Measurements from ENCODE around the gene CAMKK2.
A peak's percentile ranks its signal among the peaks of the same experiment; 100 is the strongest.
"Not testable (repeated sequence)": the region's sequence is repeated elsewhere in the genome, so short reads cannot be mapped to it uniquely, and the experiment has no call there.

Gene CAMKK2

DNA sequence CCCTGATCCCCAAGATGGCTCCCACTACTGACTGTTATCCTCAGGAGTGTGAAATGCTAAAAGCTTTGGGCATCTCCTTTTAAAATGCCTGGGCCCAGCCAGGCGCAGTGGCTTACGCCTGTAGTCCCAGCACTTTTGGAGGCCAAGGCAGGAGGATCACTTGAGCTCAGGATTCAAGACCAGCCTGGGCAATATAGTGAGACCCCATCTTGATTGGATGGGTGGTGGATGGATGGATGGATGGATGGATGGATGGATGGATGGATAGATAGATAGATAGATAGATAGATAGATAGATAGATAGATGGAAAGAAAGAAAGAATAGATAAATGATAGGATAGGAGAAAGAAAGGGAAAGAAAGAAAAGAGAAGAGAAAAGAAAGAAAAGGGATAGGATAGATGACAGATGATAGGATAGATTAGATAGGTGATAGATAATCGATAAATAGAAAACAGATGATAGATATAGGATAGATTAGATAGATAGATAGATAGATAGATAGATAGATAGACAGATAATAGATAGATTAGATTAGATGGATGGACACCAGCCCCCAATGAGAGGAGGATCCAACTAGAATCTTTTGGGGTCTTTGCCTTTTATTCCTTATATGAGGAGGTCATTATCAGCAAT is 77.0 kb downstream of the CAMKK2 start:
- no peak for DNase-seq

DNA sequence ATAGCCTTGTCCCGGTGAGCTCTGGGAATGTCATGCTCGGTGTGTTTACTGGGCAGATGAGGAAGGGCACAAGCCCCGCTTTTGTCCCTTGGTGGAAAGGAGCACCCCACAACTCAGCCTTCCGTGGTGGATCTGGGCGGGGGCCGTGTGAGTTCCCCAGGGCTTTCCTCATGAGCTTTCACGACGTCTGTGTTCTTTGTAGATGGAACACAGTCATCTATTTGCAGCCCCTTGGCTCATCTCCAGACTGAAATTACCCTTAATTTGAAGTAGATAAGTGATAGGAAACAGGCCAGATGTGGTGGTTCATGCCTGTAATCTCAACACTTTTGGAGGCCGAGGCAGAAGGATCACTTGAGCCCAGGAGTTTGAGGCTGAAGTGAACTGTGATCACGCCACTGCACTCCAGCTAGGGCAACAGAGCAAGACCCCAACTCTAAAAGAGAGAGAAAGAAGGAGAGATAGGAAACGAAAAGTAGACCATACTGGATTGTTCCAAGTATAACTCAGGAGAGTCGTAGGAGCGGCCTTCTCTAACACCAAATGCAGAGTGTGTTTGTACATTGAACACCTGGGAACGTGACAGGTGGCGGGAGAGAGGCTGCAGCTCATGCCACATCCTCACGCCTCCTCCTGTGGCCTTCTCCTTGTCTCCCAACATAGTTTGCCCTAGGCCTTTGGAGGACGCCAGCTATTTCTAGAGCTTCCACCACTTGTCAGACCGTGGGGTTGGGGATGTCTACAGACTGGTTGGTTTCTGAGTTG is 77.7 kb downstream of the CAMKK2 start:
- DNase-seq: no peak

DNA sequence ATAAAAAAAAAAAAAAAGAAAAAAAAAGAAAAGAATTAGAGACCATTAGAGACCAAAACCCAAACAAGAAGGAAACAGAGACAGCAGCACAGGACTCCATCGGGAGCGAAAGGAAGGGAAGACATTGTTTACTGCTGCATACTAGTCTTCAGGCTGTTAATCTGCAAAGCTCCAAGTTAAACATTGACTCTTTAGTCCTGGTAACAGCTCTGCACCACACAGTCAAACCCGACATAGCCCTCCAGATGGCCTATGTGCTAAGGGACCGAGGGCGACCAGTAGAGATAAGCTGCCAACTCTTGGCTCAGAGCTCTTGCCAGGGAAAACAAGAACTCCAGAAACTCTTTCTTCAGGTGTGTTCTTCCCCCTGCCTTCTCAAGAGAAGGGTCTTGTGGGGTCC is 78.7 kb downstream of the CAMKK2 start:
- no peak for DNase-seq

DNA sequence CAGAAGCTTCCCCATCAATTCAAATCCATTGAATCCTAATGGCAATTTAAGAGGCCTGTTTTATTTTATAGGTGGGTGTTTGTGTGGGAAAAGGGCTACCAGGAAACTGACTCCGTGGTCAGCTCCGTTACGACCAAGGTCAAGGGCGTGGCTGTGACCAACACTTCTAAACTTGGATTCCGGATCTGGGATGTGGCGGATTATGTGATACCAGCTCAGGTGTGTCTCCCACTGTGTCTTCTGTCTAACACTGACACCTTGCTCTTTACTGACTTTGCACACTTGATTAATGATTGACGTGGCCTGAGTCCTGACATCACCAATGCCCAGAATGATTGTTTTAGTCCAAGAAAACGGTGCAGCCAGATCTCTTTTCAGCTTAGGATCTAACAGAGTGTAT is 79.4 kb downstream of the CAMKK2 start:
- no peak for DNase-seq

DNA sequence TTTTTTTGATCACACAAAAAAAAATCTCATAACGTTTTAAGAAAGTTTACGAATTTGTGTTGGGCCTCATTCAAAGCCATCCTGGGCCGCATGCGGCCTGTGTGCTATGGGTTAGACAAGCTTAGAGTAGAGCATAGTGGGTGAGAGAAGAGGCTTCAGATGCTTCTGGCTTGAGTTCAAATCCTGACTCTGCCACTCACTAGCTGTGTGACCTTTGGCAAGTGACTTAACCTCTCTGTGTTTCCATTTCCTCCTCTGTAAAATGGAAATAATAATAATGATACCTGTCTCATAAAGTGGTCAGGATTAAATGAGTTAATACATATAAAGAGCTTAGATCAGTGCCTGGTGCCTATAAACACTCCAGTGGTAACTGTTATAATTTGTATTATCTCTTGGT is 80.4 kb downstream of the CAMKK2 start:
- DNase-seq: no peak

DNA sequence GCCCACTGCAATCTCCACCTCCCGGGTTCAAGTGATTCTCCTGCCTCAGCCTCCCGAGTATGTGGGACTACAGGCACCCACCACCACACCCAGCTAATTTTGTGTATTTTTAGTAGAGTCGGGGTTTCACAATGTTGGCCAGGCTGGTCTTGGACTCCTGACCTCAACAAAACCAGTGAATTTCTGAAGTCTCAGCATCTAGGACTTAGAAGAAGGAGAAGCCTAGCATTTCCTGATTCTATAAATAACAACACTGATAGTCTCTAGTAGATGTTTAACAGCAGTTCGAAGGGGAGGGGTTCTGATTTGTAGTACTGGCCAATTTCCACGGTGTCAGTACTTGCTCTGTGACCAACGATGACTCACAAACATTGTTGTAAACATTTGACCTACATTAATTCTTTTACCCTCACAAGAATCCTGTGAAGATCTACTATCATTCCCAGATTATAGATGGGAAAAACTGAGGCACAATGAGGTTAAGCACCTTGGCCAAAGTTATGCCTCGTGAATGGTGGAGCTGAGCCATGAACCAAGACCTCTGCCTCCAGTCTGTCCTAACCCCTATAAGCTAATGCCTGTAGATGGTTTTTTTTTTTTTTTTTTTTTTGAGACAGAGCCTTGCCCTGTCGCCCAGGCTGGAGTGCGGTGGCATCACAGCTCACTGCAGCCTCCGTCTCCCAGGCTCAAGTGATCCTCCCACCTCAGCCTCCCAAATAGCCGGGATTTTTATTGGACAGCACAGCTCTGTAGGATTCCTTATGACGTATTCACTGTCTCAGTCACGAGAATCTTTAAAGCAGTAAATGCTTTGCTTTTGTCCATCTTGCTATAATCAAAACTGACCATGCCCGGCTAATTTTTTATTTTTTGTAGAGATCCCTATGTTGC is 81.4 kb downstream of the CAMKK2 start:
- DNase-seq: no peak

DNA sequence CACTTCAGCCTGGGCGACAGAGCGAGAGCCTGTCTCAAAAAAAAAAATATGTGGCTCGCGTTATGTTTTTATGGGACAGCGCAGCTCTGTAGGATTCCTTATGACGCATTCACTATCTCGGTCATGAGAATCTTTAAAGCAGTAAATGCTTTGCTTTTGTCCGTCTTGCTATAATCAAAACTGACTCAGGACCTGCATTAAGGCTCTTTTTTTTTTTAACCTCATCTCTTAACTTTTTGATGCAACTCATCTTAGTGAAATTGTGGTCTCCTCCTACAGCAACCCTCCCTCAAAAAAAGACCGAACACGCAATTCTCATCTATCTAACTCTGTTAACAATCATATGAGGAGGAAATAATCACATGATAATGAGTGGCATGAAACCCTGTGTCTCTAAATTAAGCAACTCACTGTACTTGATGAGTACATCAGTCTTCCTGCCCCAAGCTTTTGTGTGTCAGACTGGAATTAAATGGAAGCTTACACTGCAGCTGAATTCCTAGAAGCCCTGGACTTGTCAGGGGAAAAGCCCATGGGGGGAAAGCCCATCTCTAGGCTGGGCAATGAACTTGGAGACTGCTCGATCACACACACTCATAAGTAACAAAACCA is 82.2 kb downstream of the CAMKK2 start:
- DNase-seq: no peak

DNA sequence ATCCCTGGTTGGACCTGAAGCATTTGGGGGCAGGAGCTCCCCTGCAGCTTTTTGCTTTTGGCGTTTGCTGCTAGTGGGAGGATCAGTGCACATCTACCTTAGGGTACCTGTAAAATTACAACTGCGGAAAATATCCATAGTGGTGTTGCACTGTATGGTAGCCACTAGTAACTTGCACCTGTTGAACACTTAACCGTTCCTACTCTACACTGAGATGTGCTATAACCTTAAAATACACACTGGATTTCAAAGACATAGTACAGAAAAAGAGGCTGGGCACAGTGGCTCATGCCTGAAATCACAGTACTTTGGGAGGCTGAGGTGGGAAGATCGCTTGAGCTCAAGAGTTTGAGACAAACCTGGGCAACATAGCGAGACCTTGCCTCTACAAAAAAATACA is 83.6 kb downstream of the CAMKK2 start:
- DNase-seq: no peak

DNA sequence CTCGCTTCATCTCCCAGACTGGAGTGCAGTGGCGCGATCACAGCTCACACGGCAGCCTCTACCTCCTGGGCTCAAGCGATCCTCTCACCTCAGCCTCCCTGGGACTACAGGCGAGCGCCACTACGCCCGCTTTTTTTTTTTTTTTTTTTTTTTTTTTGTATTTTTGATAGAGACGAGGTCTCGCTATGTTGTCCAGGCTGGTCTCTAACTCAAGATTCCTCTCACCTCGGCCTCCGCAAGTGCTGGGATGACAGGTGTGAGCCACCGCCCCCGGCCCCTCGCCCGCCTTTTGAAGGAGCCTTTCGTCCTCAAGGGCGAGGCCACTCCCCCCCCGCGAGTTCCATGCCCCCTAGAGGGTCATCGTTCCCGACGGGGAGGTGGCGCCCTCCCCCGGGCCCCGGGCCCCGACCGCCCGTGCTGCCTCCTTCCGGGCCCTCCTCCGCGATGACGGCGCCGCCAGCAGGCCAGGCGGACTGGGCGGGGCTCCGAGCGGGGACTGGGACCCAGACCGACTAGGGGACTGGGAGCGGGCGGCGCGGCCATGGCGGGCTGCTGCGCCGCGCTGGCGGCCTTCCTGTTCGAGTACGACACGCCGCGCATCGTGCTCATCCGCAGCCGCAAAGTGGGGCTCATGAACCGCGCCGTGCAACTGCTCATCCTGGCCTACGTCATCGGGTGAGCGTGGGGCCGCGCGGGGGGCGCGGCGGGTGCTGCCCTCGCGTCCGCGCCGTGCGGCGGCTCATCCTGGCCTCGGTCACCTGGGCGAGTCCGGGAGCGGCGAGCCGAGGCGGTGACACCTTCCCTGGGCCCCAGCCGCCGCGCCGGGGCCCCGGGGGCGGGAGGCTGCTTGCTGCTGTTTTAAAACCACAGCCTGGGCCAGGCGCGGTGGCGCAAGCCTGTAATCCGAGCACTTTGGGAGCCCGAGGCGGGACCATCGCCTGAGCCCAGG is 86.6 kb downstream of the CAMKK2 start, which contains the start of gene P2RX4:
Gene P2RX4, plus strand, starts transcription at position 506 of the 949 bp plus-strand sequence. Its CDS starts 36 bp downstream, at position 542.
- peak; percentile 67 to 78 for DNase-seq

DNA sequence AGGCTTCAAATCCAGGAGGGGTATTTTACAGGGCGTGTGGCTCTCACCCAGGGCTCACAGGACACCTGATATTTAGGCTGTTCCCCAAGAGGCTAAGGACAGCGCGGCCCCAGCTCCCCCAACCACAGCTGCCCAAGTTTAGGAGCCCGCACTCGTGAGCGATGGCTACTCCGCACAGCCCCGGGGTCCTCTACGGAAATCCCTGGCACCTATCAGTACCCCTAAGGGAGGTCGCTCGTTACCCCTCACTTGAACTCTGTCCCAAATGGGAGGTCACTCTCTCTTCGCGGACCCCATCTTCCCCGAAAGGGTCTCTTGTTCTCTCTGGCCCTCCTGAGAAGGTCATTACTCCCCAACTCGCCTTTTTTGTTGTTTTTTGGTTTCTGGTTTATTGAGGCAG is 87.3 kb downstream of the CAMKK2 start:
- DNase-seq: no peak

DNA sequence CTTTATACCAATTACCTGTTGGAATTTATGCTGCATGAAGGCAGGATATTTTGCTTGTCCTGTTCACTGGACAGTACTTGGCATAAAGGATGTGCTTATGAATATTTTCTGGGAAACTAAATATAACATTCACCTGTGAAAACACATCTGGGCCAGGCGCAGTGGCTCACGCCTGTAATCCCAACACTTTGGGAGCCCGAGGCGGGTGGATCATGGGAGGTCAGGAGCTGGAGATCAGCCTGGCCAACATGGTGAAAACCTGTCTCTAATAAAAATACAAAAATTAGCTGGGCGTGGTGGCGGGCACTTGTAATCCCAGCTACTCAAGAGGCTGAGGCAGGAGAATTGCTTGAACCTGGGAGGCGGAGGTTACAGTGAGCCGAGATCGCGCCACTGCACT is 87.9 kb downstream of the CAMKK2 start:
- DNase-seq: not testable (repeated sequence)

DNA sequence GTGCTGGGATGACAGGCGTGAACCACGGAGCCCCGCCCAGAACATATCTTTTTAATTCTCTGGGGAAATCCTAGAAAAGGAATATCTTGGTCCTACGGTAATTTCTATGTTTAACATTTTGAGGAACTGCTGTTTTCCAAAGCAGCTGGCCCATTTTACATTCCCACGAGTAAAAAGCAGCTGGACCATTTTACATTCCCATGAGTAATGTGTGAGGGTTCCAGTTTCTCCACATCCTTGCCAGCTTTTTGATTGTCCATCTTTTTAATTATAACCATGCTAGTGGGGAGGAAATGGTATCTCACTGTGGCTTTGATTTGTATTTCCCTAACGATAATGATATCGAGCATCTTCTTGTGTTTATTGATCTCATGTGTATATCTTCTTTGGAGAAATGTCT is 91.0 kb downstream of the CAMKK2 start:
- no peak for DNase-seq

DNA sequence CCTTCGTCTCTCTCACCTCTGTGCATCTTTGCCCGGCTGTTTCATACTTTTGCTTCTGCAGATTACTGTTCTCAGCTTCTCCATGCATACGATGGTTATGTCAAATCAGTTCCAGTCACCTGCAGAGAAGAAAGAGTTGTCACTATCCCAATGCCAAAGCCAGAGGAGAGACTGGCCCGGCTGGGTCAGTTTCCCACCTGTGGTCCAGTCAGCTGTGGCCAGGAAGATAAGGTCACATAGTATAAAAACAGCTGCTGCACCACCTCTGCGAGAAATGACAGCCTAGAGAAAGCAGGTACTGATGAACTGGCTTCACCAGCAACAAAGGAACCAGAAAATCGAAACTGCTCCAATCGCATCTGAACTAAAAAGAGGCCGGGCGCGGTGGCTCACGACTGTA is 93.0 kb downstream of the CAMKK2 start:
- DNase-seq: no peak

DNA sequence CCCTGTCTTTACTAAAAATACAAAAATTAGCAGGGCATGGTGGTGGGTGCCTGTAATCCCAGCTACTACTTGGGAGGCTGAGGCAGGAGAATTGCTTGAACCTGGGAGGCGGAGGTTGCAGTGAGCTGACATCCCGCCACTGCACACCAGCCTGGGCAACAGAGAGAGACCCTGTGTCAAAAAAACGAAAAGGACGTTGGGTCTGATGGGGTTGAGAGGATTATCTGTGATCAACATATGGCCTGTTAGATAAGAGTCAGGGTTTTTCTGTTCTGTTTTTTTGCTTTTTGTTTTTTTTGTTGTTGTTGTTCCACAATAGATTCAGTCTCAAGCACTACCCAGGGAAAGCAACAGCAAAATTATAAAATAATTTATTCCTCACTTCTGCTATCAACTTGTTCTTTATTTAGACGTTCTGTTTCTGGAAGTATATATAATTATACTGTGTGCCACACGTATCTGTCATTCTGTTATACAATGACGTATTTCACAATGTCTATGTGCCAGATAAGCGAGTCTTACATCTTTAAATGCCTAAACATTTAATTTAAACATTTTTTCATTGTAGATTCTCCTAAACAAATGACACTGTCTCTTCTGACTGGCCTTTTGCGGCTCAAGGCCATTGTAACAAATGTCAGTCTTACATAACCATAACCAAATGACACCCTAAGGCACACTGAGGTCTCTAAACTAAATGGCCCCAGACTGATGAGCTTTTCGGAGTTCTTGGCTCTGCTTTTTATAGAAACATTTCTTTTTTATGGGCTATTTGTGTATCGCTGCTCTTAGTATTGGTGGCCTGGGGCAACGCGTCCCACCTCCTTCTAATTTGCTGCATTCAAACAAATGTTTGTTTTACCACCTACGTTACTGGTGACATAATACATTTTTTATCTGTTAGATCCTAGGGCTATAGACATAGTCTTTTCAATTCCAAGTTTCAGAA is 93.8 kb downstream of the CAMKK2 start:
- peak in 1 of 2 experiments; percentile 14 for DNase-seq

DNA sequence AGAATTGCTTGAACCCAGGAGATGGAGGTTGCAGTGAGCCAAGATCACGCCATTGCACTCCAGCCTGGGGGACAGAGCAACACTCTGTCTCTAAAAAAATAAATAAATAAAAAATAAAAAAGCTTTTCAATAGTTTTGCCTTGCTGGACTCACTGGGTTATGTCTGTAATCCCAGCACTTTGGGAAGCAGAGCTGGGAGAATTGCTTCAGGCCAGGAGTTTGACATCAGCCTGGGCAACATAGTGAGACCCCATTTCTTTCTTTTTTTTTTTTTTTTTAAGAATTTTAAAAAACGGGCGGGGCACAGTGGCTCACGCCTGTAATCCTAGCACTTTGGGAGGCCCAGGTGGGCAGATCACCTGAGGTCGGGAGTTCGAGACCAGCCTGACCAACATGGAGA is 95.4 kb downstream of the CAMKK2 start:
- not testable (repeated sequence) for DNase-seq

DNA sequence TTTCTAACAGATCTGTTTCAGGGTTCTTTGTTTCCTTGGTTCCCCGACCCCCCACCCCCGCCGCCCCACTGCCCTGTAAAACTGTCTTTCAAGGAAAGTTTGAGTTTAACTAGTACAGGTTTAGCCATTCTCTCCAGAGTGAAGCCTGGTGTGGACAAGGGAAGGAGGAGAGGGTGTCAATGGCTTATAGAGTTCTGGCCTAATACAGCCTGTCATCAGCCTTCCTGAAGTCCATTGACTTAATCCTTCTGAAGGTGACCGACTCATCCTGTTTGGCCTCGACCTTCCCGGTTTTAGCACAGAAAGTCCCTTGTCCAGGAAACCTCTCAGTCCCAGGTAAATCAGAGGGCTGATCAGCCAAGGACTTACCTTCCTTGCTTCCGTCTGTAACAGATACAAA is 97.6 kb downstream of the CAMKK2 start:
- no peak for DNase-seq

DNA sequence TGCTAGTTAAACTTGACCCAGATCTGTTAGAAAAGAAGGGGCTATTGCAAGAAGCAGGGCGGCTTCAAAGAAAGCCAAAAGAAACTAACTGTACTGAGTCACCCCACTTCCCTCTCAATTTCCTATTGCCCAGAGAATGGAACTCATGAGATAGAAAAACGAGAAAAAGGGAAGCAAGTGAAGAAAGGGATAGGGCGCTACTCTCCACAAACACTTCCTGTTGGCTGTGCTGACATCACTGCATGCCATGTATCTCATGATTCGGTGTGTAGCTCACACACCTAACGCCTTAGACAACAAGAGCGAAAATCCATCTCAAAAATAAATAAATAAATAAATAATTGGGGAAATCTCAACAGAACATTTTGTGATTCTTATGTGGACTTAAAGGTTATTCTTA is 99.6 kb downstream of the CAMKK2 start:
- no peak for DNase-seq

DNA sequence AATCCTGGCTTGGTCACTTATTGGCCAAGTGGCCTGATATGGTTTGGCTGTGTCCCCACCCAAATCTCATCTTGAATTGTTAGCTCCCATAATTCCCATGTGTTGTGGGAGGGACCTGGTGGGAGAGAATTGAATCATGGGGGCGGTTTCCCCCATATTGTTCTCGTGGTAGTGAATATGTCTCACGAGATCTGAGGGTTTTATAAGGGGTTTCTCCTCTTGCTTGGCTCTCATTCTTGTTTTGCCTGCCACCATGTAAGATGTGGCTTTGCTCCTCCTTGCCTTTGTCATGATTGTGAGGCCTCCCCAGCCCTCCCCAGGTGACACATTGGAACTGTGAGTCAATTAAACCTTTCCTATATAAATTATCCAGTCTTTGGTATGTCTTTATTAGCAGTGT is 105.4 kb downstream of the CAMKK2 start:
- DNase-seq: no peak

DNA sequence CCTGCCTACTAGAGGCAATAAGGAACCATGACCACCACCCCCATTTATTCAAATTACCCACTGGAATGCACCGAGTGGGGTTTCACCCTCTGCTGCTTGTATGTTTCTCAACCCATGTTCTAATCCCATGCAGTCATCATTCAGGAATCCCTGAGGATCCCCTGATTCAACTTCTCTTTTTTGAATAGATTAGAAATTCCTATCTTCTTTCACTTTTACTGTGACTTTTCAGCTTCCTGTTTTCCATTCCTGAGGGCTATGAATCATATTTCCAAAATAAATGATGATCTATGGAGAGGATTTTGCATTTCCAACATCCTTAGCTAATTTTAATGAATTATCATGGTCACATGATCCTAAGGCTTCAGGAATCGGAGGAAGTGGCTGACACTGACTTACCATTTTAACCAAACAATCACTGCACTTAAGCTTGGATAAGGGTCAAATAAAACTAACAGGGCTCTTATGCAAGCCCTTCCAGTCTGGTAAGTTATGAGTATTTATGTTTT is 105.9 kb downstream of the CAMKK2 start:
- DNase-seq: no peak

DNA sequence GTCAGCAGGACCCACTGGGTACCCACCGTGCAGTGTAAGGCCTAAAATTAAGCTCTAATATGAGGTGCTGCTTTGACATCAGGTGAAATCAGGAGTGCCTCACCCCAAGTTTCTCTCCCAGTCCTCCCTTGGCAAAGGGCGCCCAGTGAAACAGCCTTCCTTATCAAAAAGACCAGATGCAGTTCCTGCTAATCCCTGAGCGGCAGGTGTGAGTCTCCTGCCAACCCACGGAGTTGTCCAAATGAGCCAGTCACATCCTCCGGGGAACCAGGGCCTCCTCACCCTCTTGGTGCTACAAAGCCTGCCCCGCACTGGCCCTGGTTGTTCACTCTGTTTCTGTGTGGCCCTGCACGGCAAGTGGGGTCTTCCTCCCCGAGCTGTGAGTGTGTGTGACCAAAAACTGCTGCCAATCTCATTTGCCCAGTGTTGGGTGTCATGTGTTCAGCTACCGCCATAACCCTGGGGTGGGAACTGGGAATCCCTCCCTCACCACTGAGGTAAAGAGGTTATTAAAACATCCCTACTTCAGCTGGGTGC is 106.8 kb downstream of the CAMKK2 start:
- peak in 1 of 2 experiments; percentile 55 for DNase-seq

Data from NCI-H524 (cell line).